HG03135 (cell line): ENCODE data around the gene MFSD6.
"Not testable (repeated sequence)": the region's sequence is repeated elsewhere in the genome, so short reads cannot be mapped to it uniquely, and the experiment has no call there.

Source experiments
- ATAC-seq: cut with Tn5 transposase; IDR thresholded peaks from one replicate; pipeline ENCODE4 v1.9.1; 2021; ENCODE audit warnings: mild to moderate bottlenecking, moderate library complexity; ENCODE audit not compliant: unreplicated experiment

MFSD6 gene

DNA sequence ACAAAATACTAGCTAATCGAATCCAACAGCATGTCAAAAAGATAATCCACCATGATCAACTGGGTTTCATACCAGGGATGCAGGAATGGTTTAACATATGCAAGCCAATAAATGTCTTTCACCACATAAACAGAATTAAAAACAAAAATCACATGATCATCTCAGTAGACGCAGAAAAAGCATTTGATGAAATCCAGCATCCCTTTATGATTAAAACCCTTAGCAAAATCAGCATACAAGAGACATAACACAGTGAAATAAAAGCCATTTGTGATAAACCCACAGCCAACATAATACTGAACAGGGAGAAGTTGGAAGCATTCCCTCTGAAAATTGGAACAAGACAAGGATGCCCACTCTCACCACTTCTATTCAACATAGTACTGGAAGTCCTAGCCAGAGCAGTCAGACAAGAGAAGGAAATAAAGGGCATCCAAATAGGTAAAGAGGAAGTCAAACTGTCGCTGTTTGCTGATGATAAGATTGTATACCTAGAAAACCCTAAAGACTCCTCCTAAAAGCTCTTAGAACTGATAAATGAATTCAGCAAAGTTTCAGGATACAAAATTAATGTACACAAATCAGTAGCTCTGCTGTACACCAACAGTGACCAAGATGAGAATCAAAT lies 86.6 kb downstream of the MFSD6 start:
- ATAC-seq = not testable (repeated sequence)

- ATAC-seq = no peak
Observed at GRCh38 chr2:190497428-190497827, 89.3 kb downstream of the MFSD6 start.

DNA sequence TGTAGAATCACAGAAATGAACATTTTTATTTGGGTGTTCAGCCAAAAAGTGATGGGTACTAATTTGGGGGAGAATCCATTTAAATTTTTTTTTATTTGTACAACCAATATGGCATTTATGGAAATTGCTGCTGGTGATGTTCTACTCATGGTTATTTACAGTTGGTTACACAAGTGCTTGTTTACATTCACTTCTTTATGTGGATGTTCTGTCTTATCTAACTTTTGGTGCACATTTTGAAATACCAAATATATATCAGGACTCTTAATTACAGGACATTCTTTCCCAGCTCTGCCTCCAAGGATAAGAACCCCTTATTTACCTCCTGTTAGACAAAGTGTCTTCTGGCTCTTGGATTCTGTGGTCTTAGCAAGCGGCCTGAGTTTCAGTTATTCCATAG lies 91.1 kb downstream of the MFSD6 start:
- ATAC-seq = no peak

- no peak for ATAC-seq
Observed at GRCh38 chr2:190500054-190500502, 91.9 kb downstream of the MFSD6 start.

DNA sequence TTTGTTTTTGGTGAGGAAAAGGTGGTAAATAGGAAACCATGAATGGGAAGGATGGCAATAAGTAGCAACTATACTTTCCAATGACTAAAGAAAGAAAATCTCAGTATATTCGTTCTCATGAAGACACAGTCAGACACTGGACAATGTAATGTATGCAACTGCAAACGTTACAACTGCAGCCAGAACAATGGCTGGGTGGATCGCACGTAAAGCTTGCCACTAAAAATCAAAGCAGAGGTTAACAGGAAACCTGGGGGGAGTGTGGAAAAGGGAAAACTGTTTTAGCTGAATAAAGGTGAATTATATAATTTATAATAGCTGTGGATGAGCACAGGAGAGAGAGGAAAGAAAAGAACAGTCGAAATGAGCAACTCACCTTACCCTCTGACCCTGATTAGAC lies 93.1 kb downstream of the MFSD6 start:
- no peak for ATAC-seq

DNA sequence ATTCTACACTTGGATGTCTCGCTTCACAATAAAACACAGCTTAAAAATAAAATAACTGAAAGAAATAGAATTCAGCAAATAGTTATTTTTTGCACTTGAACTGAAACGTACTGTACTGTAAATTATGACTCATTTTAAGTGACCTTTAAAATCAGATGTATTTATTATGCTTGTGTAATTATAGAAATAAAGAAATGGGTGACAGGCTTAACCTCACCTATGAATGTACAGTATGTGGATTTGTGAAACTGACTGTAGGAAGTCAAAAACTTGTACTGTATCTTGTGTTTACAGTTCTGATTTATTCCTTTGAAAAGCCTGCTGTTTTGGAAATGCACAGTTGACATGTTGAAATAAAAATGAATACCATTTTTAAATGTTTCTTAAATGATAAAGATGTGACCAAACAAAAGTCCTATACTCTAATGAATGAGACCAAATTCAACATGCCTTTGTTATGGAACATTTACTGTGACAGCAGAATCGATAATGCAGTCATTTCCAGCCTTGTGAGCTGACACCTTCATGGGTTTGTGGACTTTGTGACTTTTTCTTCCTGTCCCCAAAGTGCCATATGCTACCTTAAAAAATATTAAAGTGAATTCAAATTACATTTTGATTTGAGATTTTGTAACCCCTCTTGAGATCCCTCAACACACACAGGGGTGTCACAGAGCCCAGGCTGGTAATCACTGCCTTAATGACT lies 93.7 kb downstream of the MFSD6 start:
- no peak for ATAC-seq

GRCh38 chr2:190503088-190503487 lies 94.9 kb downstream of the MFSD6 start:
- no peak for ATAC-seq

DNA sequence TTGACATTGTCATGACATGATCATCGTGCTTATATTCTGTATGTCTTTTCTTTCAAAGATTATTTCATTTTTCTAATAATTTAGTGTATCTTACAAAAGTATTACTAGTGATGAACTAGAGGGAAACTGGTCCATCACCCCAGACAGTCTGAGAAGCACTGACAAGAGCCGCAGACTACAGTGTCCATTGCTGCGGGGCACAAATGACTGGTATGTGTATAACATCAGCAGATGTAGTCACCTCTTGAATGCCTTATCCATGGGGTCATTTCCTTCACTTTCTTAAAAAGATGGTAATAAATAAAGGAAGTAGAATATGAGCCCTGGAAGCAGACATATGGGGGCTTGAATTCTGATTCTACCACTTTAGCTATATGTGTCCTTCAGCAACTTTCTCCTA lies 96.8 kb downstream of the MFSD6 start:
- no peak for ATAC-seq

DNA sequence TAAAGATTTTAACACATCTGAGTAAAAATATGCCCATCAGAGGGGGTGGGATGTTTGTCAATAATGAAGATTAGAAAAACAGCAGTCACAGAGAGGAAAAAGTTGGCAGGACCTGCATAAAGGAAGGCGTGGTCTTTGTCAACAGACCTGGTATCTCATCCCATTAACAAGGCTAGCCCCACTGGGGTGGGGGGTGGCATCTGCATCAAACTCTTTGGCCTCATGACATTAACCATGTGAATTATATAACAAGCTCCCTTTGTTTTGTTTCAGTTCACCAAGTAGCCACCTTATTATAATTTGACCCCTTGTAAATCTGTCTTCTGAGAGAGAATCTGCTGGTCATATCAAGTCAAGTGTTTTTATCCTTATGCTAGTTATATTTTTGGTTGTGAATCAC lies 97.5 kb downstream of the MFSD6 start:
- no peak for ATAC-seq

- ATAC-seq = no peak
Observed at GRCh38 chr2:190506666-190507065, 98.5 kb downstream of the MFSD6 start.

- no peak for ATAC-seq
Observed at GRCh38 chr2:190507135-190507534, 99.0 kb downstream of the MFSD6 start.

- not testable (repeated sequence) for ATAC-seq
Observed at GRCh38 chr2:190509895-190510294, 101.7 kb downstream of the MFSD6 start.

- no peak for ATAC-seq
Observed at GRCh38 chr2:190511104-190511503, 102.9 kb downstream of the MFSD6 start.

- ATAC-seq = no peak
Observed at GRCh38 chr2:190512539-190513095, 104.5 kb downstream of the MFSD6 start.

GRCh38 chr2:190513877-190514276 lies 105.7 kb downstream of the MFSD6 start:
- no peak for ATAC-seq

DNA sequence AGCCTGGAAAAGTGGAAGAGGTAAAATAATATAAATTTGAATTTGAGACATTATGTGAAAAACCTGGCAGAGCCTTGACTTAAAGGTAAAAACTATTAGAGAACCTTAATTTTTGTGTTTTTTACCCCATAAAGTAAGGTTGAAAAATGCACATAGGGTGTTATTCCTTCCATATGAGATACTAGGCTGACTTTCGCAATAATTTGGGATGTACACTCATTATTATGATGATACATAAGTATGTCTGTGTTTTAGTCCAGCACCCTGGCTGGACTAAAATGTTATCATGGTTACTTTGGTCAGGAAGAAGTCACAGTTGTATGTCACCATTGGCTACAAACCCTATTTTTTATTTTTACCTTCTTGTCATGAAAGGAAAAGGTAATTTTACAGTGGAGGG lies 106.5 kb downstream of the MFSD6 start:
- no peak for ATAC-seq

GRCh38 chr2:190515687-190516086 lies 107.5 kb downstream of the MFSD6 start:
- no peak for ATAC-seq

GRCh38 chr2:190517468-190517867 lies 109.3 kb downstream of the MFSD6 start:
- no peak for ATAC-seq

DNA sequence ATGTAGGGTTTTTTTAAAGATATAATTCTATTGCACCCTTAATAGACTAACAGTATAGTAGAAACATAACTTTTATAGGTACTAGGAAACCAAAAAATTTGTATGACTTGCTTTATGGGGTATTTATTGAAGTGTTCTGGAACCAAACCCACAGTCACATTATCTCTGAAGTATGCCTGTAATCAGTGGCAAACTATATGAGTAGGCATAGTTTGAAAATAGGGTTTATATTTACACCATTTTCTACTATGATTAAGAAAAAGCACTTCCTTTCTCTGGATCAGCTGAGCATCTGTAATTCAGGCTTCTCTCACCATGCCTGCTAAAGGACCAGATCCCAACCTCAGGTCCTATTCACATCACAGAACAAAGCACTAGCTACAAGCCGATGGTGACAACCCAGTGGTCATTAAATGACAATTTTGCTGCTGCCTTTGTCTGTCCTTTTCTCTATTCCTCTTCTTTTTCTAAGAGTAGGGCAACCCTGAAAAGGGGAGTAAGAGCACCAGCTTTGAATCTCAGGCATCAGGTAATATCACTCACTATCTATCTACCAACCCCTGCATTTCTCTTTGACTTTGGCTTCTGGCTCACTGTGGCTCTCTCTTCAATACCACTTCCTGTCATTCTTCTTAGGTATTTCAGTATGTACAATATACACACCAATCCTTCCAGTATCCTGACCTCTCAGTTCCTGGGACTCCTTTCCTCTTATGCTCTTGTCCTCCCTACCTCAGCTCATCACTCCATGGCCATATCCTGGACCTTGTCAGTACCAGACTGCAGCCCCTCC lies 112.0 kb downstream of the MFSD6 start:
- ATAC-seq = no peak

- no peak for ATAC-seq
Observed at GRCh38 chr2:190524928-190525327, 116.8 kb downstream of the MFSD6 start.

DNA sequence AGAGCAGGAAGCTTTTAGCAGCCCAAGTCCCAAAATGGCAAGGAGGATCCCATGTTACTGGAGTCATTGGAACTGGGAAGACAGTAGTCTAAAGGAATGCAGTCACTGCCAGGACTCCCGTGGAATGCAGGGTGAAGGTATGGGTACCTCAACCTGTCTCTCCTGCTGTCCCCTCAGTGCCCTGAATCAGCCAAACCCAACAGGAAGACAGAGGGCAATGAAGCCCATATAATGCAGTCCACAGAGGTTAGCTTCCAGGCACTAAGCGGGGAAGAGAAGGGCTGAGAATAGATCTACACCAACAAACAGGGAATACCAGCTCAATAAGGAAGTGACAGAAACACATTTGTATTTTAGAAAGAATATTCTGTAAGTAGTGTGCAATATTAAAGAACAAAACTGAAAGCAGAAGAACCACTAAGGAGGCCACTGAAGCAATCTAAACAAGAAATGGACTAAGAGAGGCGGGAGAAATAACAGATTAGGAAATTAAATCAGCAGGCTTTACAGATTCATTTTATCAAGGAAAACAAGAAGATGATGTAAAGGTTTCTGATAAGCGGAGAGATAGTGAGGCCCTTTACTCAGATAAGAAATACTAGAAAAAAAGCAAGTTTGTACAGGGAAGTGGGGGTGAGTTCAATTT lies 118.1 kb downstream of the MFSD6 start:
- ATAC-seq = no peak
